ENCODE results near the gene MGST2.
"Not testable (repeated sequence)": the region's sequence is repeated elsewhere in the genome, so short reads cannot be mapped to it uniquely, and the experiment has no call there.

The MGST2 gene
- total RNA-seq = 0.91 to 3.1 (median 1.1) reads per million in 4 experiments

DNA sequence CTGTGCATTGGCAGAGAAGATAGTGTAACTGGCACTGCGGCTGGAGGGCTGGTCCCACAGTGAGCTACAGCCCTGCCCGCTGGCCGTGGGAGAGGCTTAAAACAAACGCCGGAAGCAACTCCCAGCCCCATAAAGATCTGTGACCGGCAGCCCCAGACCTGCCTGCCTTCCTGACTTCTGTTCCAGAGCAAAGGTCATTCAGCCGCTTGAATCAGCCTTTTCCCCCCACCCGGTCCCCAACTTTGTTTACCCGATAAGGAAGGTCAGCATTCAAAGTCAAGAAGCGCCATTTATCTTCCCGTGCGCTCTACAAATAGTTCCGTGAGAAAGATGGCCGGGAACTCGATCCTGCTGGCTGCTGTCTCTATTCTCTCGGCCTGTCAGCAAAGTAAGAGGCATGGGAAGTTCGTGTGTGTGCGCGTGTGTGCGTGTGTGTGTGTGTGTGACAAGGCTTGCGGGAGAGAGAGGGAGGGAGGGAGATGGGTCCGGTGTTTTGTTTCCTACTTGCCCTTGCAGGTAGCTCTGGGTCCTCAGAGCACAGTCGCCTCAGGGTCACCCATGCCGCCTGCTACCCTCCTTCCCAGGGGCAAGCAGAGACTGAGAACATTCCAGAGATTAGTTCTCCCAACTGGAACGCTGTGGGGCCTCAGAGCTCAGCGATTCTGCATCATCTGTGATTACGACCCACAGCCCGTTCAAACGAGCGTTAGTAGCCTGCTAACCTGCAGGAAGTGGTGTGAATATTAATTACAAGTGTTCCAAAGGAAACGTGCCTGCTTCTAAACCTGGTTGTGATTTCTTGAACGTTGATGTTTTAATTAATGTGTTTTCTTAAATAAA is at the start of gene MGST2:
Gene MGST2 (plus strand): TSS at position 130 of the 840 bp plus-strand sequence. CDS start 201 bp downstream, at position 331.
- DNase-seq = no peak

DNA sequence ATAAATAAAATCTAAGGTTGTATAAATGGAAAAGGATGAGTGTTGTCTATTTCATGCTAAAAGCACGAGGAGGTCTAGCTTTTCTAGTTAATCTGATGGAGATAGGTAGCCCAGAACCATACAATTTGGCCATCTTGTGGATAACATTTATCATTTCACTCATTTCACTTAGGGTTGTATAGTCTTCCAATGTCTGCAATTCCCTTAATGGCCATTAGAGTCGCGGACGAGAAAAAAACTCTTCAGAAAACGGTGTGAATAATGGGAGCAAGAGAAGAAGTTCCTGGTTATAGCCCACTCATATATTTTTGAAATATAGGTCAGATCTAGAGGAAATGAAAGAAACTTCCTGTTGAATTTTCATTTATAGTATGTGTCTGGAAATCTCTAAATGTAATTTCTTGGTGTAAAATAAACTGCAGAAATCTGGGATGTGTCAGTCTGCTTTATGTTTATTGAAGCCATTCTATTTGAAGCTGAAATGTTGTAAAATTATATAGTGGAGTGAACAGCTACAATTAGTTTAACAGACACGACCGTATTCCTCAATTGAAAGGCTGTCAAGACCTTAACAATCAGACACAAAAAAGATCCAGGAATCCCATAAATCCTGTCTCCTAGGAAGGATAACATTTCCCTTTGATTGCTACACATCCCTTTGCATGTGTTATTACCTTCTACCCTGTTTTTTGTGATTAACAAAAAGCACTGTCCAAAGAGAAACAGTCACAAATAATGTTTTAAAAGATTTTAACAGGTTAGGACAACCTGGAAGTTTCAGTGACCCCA is 47.7 kb upstream of the MGST2 start:
- DNase-seq = no peak

DNA sequence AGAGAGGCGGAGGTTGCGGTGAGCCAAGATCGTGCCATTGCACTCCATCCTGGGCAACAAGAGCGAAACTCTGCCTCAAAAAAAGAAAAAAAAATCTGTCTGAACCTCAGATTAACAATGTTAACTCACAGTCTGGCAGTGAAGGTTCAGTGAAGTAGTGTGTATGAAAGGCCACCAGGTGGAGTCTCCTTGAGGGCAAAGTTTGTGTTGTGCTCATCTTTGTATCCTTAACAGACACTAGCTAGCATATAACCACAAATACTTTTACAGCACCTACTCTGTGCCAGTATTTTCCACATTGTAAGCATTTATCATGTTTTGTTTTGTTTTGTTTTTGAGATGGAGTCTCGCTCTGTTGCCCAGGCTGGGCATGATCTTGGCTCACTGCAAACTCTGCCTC is 46.0 kb upstream of the MGST2 start:
- no peak for DNase-seq

DNA sequence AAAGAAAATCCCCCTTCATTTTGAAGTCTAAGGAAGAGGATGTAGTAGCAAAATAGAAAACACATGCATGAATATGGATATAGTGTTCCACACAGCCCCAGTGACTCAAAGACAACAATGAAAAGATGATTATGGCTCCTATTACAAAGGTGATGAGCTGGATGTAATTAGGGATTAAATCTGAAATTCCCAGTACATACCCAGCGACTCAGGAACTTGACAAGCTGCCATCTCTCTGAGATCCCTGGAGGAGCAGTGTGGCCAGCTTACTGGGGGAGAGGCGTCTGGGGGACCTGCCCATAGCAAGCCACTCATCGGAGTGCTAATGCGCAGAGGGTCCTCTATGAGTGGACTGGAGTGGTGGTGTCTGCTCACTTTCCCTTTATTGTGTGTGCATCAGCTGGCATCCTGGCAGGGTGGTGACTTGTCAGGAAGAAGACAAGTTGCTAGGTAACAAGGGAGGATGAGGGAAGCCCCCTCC is 42.7 kb upstream of the MGST2 start:
- DNase-seq = no peak

DNA sequence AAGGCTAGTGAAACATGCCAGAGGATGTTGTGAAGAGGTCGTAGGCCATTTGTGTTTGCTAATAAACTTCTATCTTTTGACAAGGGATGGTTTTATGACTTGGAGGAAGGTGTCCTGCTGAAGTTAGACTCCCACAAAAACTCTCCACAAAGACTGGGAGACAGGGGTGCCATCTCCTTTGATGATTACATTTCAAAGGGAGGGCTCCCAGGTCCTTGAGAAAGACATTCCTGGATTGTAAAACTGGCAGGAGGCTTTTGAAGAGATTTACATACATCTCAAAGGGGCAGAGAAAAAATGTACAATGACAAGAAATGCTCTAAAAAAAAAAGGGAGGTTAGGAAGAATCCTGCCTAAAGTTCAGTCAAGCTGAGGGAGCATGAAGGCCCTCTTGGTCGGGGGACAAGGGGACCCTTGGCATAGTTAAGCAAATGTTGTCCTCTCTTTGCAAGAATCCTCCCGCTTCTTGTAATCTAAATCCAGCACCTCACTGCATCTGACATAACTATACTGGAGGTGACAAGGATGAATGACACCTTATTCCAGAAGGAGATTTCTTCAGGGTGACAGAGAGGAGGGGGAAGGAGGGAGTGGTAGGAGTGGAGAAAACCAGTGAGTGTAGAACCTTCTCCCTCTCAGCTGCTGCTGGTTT is 41.1 kb upstream of the MGST2 start:
- no peak for DNase-seq

DNA sequence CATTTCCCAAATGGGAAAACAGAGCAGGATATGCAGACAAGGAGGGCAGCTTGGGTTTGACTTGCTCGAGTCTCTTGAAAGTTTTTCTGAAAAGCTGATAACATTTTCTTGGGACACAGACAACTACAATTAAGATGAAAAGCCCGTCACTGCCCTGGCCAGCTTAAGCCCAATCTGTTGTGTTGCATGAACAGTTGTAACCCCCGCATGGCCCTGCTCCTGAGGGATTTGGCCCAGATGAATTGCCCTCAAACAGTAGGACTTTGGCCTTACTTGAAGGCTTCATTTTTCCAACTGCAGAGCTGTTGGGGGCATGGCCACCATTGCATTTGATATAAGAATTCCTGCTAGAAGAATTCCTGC is 40.5 kb upstream of the MGST2 start:
- DNase-seq = no peak

DNA sequence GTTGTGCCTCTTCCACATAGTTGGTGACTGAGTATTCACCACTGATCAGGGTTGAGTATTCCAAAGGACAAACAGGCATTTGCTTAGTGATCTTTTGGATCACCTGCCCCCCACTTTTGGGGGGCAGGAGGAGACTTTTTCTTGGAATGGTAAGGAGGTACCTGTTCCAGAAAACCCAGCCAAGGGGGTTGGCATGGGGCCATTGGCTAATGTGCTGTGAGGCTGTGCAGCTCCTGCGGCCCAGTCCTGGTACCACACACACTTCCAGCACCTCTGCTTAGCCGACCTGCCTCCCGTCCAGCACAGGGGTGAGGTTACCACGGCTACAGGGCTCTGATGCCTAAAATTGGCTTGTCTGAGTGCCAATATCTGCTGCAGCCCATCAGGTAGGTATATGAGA is 40.1 kb upstream of the MGST2 start:
- no peak for DNase-seq

DNA sequence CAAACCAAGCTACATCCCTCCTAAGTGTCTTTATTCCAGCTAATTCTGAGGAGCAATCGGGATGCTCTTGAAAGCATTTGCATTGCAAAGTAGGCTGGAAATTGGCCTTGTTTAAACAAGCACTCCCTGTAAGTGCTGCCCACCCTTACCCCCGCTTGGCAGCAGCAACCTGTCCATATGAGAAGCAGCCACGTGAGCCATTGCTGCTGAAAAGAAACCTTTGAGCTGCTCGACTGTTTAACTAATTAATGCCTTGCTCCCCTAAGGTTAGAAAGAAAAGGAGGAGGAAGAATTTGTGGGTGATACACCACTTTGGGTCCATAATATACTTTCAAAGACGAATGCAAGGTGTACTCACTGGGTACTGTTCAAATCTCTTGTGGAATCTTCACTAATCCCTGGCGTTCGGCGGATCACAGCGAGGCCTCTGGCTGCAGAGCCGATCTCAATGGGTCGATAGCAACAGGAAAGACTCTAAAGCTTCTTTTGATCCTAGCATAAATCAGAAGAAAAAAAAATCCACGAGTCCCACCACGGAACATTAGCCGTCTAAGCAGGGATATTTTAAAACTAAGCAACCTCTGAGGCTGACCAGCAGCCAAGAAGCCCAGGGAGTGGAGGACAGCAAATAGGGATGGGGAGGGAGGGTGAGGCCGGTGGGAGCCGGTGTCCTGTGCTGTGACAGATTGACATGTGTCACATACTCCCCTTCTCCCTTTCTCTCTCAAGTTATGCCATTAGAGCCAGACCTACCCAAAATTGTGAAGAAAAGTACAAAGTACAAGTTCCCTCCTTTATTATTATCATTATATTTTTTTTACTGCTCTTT is 37.2 kb upstream of the MGST2 start:
- DNase-seq = no peak

DNA sequence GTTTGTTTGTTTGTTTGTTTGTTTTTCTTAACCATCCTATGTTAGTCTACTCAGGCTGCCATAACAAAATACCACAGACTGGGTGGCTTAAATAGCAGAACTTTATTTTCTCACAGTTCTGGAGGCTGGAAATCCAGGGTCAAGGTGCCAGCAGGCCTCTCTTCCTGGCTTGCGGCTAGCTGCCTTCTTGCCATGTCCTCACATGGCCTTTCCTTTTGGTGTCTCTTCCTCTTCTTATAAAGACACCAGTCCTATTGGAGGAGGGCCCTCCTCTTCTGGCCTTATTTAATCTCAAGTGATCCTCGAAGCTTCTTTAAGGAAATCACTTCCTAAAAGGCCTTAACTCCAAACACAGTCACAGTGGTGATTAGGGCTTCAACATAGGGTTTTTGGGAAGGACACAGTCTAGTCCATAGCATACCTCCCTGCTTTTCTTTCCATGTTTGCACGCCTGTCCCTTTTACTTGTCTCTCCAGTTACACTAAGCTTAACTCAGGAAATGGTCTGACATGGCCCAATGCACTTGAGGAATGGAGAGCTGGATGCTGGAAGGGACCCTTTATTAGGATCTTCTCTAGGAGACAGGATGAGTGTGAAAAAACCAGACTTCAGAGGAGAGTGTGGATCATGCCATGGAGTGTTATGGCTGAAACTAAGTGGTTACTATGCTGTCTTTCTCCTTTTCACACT is 36.0 kb upstream of the MGST2 start:
- DNase-seq = no peak

DNA sequence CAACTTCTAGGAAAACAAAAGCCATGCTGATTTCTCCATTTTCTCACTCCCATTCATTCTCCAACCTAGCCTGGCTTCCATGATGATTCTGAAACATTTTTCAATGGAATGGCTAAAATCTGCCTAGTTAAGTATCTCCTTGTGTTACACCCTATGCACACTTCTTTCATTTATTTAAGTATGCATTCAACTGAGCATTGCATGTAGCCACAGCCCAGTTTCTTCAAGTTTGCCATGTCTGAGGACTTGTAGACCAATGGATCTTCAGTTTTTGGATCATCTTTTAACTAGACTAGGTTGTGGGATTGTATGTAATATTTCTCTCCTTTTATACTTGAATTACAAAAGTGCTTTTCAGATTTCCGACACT is 35.5 kb upstream of the MGST2 start:
- DNase-seq = no peak

DNA sequence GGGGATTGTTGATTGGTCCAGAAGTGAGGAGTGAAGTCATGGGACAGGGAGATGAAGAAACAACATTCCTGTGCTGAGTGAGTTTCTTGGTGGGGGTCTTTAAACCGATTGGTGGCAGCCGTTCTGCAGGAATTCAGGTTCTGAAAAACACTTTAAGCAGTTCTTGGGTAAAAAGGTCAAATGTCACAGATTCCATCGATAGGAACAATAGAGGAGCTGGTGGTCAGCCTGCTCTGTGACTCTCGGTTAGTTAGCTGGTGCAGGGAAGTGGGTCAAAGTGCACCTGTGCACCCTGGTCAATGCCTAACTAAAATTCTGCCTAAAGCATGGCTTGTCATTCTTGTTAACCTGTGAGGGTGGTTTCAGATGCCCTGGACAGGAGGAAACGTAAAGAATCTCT is 34.6 kb upstream of the MGST2 start:
- DNase-seq = no peak

DNA sequence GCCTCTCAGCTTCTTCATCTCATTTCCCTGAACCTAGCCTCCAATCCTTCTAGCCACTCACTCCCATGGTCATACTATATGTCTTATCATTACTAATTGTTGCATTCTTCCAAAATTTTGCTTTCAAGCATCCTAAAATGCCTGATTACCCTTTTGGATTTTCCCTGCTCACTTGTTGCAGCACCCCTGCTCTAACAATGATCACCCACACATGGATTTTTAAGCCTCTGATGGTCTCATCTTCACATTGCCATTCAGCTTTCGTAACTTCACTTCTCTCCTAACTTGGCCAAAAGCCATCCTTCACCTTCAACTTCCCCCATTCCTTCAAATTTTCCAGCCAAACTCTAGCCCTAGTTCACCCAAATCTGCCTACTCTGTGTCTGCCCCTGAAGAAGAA is 33.8 kb upstream of the MGST2 start:
- DNase-seq = no peak

DNA sequence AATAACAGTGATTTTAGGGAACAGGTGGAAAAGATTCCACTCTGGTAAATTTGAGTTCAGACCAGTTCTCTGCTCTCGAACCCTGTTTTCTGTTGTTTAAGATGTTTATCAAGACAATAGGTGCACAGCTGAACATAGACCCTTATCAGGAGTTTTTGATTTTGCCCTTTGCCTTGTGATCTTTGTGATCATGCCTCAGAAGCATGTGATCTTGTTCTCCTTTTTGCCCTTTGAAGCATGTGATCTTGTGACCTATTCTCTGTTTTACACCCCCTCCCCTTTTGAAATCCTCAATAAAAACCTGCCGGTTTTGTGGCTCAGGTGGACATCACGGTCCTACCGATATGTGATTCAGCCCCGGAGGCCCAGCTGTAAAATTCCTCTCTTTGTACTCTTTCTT is 32.9 kb upstream of the MGST2 start:
- not testable (repeated sequence) for DNase-seq

DNA sequence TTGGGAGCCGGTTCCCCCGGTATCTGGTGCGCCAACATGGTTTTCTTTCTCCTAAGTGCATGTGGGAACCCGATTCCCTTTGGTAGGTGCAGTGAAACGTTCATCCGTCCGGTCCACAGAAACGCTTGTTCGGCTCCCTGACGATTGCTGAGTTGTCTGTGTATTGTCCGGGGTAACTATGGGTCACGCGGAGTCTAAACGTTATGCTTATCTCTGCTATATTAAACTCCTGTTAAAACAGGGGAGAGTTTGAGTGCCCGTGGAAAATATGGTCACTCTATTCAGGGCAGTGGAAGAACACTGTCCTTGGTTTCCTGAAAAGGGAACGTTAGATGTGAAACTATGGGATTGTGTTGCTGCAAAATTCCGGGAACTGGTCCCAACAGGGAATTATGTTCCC is 32.4 kb upstream of the MGST2 start:
- no peak for DNase-seq

DNA sequence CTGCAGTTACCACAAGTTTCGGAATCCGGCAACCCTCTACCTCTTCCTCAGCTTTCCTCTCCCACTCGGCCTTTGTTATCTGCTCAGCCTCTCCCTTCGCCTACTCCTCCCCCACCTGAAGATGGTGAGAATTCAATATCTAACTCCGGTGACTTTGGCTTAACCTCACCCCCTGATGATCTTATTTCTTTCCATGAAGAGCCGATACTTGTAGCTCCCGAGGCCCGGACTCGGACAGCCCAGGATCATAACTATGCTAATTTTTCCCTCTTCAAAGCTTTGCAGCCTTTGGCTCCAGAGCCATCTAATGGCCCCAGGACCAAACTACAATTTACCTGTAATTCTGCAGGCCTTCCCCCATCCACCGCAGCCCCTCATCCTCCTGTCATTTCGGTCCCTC is 32.0 kb upstream of the MGST2 start:
- DNase-seq = no peak

DNA sequence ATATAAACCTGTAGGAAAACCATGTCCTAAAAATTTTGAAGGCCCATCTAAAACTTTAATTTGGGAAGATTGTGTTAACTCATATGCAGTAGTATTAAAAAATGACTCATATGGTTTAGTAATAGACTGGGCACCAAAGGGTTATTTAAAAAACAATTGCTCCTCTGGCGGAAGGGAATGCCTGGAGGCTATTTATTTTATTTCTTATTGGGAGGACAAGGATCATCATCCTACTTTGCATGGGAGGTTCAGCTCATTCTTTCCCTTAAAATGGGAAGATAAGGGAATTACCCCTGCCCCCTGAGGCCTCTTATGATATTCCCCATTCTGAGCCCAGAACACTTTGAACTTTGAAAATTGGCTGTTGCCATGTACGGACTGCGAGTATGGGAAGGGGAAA is 29.7 kb upstream of the MGST2 start:
- no peak for DNase-seq

DNA sequence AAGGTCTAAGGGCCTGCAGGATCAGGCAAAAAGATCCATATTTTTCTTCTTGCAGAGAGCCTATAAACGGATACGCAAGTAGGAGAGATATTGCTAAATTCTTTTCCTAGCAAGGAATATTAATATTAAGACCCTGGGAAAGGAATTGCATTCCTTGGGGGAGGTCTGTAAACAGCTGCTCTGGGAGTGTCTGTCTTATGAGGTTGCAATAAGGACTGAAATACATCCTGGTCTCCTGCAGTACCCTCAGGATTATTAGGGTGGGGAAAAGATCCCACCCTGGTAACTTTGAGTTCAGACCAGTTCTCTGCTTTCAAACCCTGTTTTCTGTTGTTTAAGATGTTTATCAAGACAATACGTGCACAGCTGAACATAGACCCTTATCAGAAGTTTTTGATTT is 27.3 kb upstream of the MGST2 start:
- DNase-seq = not testable (repeated sequence)

DNA sequence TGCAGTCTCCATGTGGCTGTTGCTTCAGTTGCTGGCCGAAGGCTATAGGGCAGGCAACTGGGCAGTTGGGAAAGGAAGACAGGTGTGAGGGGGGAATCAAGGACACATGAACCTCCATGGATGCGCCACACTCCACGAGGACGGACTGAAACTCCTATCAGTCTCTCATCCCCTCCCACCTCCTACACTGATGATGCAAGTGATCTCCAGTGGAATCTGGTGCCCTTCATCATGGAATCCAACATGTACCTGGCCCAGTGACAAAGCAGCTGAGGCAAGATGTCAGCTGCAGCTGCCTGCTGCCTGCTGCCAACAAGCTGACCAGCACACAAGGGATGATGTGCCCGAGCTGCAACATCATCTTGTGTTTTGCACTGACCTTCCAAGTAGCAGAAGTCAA is 26.0 kb upstream of the MGST2 start:
- DNase-seq = no peak

DNA sequence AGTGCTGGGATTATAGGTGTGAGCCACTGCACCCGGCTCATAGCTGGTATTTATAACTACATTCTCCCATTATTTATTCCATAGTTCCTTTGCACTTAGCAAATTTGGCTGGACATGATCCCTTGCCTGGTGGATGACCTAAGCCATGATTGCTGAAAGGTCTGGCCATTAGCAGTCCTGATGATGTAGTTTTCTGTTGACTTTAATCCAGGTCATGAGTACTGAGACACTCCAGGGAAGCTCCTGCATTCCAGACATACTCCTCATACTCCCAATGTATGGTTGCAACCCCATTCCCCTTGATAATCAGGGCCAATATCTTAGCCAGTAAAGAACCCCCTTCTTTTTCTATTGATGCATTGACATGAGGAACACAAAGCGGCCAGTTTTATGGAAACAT is 24.4 kb upstream of the MGST2 start:
- no peak for DNase-seq

DNA sequence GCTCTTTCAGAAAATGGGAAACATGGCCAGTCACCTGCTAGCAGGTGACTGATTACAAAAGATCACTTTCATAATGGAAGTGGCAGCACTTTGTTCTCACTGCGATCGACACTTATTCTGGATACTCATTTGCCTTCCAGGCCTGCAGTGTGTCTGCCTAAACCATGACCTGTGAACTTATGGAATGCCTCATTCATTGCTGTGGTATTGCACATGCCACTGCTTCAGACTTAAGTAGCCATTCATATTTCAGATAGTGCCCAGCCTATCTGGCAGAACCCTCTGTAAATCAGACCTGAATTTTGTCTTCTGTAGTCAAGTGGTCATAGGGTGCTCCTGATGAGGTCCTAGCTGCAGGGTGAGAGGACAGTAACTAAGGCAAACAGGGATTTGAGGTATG is 23.3 kb upstream of the MGST2 start:
- no peak for DNase-seq

DNA sequence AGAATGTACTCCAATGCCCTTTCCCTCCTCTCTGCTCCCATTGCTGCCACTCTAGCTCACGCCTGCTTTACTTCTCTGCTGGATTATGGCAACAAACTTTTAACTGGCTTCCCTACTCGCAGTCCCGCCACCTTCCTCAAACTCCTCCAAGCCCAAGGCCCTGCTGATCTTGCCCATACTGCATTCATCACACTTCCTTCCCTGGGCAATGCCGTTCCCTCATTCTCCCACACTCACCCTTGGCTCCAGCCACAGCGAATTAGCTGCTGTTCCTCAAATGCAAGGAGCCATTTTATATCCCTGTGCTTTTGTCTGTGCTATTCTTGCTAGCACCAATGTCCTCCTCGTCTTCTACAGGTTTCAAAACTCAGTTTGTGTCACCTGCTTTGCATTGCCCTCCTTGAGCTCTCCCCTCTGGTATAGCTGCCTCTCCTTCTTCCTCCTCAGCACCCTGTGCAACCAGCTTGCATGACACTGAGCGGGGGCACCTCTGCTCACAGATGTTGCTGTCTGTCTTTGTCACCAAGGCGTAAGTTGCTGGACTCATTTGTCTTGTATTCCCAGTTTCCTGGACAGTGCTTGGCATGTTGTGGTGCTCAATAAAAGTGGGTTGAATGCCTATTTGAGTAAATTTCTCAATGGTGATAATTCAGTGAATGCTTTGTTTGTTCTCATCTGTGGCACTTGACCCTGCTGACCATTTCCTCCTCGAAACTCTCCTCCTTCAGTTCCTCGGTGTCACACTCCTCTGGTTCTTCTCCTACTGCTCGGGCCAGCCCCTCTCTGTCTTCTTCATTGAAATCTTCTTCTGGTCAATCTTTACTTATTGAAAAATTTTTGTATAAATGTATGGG is 22.4 kb upstream of the MGST2 start:
- no peak for DNase-seq

All from effector CD8-positive, alpha-beta T cell (primary cell).